Astrocyte (in vitro differentiated cells and primary cell): ENCODE measurements around the gene INKA2. TPM values are rescaled to one million over a fixed set of nuclear protein-coding genes. Genes with fewer than 3 reads are reported as not detected.

Source experiments
- DNase-seq: peaks from one replicate; pipeline ENCODE4 v3.0.0-alpha.2; 2010; ENCODE audit warnings: low read depth
- FAIRE-seq: peaks from 2 replicates; lab custom pipeline; 2011; peaks lifted over from hg19 to GRCh38; lab: Jason Lieb, UNC
- H2AFZ ChIP-seq: 2 replicates; pipeline ENCODE4 v1.6.0; 2012; ENCODE audit warnings: low read depth, low read length, inconsistent platforms
- H3K27ac ChIP-seq: 2 replicates; pipeline ENCODE4 v1.5.1; 2011; ENCODE audit warnings: low read depth, low read length, inconsistent platforms
- H3K27me3 ChIP-seq: 2 replicates; pipeline ENCODE4 v1.6.0; 2011; ENCODE audit warnings: low read length, inconsistent platforms; ENCODE audit not compliant: insufficient read depth
- H3K36me3 ChIP-seq: 2 replicates; pipeline ENCODE4 v1.5.1; 2011; ENCODE audit warnings: low read length, inconsistent platforms; ENCODE audit not compliant: insufficient read depth
- H3K4me1 ChIP-seq: 2 replicates; pipeline ENCODE4 v1.5.1; 2011; ENCODE audit warnings: low read length, inconsistent platforms; ENCODE audit not compliant: insufficient read depth
- H3K4me2 ChIP-seq: 2 replicates; pipeline ENCODE4 v1.6.0; 2012; ENCODE audit warnings: low read length, inconsistent platforms
- H3K4me3 ChIP-seq: 2 replicates; pipeline ENCODE4 v1.5.1; 2011; ENCODE audit warnings: low read depth, mild to moderate bottlenecking, low read length, inconsistent platforms; ENCODE audit not compliant: insufficient read depth
- H3K79me2 ChIP-seq: 2 replicates; pipeline ENCODE4 v1.6.0; 2012; ENCODE audit warnings: mild to moderate bottlenecking, low read length, inconsistent platforms; ENCODE audit not compliant: insufficient read depth
- H3K9ac ChIP-seq: 2 replicates; pipeline ENCODE4 v1.6.0; 2012; ENCODE audit warnings: mild to moderate bottlenecking, low read length, inconsistent platforms
- H3K9me3 ChIP-seq: 2 replicates; pipeline ENCODE4 v1.5.1; 2012; ENCODE audit warnings: low read depth, mild to moderate bottlenecking, low read length, inconsistent platforms; ENCODE audit not compliant: insufficient read depth
- H4K20me1 ChIP-seq: 2 replicates; pipeline ENCODE4 v1.6.0; 2012; ENCODE audit warnings: low read length, inconsistent platforms; ENCODE audit not compliant: insufficient read depth
- H3K27ac Mint-ChIP-seq: one replicate; pipeline ENCODE4 v1.8.0; 2021; ENCODE audit warnings: mild to moderate bottlenecking, mixed read lengths; ENCODE audit not compliant: unreplicated experiment
- H3K27me3 Mint-ChIP-seq: one replicate; pipeline ENCODE4 v1.8.0; 2021; ENCODE audit warnings: low read depth, mixed read lengths; ENCODE audit not compliant: unreplicated experiment
- H3K36me3 Mint-ChIP-seq: one replicate; pipeline ENCODE4 v1.8.0; 2021; ENCODE audit warnings: low read depth, mixed read lengths; ENCODE audit not compliant: unreplicated experiment
- H3K4me1 Mint-ChIP-seq: one replicate; pipeline ENCODE4 v1.8.0; 2021; ENCODE audit warnings: low read depth, mixed read lengths; ENCODE audit not compliant: unreplicated experiment
- H3K4me3 Mint-ChIP-seq: one replicate; pipeline ENCODE4 v1.8.0; 2021; ENCODE audit warnings: mild to moderate bottlenecking, moderate library complexity, mixed read lengths; ENCODE audit not compliant: unreplicated experiment
- H3K9me3 Mint-ChIP-seq: one replicate; pipeline ENCODE4 v1.8.0; 2021; ENCODE audit warnings: mild to moderate bottlenecking, mixed read lengths; ENCODE audit not compliant: unreplicated experiment
- CTCF ChIP-seq: IDR thresholded peaks from 2 replicates; pipeline ENCODE4 v1.5.1; 2011; ENCODE audit warnings: low read depth, mild to moderate bottlenecking, inconsistent platforms, low read length, moderate library complexity; ENCODE audit not compliant: insufficient read depth
- EZH2 ChIP-seq: IDR thresholded peaks from 2 replicates; pipeline ENCODE4 v1.6.1; 2012; ENCODE audit warnings: mild to moderate bottlenecking, low read length, inconsistent platforms; ENCODE audit not compliant: insufficient read depth
- total RNA-seq: library from RNA; stranded (reverse); gene quantifications from 2 replicates; pipeline ENCODE4 v1.2.1, GENCODE V29; 2021

The INKA2 gene
- total RNA-seq, 1 donor from 2014 or later = 12.6 TPM

DNA sequence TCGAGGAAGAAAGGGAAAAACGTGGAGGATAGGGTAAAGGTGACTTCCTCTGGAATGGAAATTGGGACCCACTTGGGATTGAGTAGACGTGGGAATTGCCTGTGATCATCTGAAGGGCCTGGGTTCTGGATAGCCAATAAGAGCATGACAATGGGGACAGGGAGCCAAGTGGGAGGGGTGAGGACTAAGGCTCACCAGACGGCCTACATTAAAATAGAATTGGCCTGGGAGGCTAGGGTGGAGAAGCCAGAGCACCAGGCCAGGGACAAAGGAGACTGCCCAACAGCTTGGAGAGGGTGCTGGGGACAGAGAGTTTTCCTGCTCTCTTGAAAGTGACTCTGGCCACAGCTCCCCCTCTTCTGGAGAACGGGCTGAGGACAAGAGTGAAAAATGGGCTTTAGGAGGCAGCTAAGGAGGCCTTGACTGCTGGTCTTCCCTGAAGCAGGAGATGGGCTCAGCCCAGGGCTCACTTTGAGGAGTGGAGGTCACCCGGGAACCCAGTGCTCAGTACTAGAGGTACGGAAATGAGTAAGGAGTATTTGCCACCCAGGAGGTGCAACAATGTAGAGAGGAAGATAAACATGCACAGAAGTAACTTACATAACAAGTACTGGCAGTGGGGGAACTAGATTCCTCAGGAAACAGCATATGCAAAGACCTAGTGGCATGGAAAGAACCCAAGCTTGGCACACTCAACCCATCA is 18.8 kb downstream of the INKA2 start:
- no peaks in the 10 kb centered on the region for H3K9me3 ChIP-seq
- Mint-ChIP-seq H3K4me3 (no peak overlapping the region), H3K27ac (peak overlapping the region; percentile 19), H3K9me3 (no peaks in the 10 kb centered on the region), H3K4me1 (no peaks in the 10 kb centered on the region), H3K27me3 (no peaks in the 10 kb centered on the region), H3K36me3 (peaks cover 2% of the 10 kb centered on the region)
- no peaks in the 10 kb centered on the region for H3K27me3 ChIP-seq
- peaks cover 3% of the 10 kb centered on the region for H4K20me1 ChIP-seq
- TF ChIP-seq CTCF (no peak), EZH2 (no peak)
- no peak overlapping the region for H2AFZ ChIP-seq
- FAIRE-seq (no peak), DNase-seq (no peak)
- H3K4me2 ChIP-seq = no peak overlapping the region
- H3K27ac ChIP-seq = no peak overlapping the region
- no peaks in the 10 kb centered on the region for H3K79me2 ChIP-seq
- H3K36me3 ChIP-seq = no peaks in the 10 kb centered on the region
- no peaks in the 10 kb centered on the region for H3K4me1 ChIP-seq
- no peak overlapping the region for H3K4me3 ChIP-seq
- H3K9ac ChIP-seq = no peak overlapping the region

DNA sequence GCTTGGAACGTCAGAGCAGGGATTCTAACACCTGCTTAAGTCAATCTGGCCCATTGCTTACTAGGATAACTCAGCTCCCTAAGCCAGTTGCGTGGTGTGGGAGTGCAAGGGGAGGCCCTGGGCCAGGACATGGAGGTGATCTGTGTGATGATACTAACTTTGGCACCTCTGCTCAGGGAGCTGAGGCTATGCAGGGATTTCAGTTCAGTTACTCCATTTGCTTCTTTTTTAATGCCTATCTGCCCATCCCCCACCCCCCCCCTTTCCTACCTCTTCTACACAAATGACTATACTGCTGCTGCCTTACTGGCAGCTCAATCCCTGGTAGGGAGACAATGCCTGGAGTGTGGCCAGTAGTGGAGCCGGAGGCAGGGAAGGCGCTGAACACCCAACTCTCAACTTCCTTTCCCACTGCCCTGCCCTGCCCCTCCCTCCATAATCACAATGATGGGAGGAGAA is 19.5 kb downstream of the INKA2 start:
- no peak overlapping the region for H3K9ac ChIP-seq
- DNase-seq (no peak), FAIRE-seq (no peak)

More for the DNA sequence above, 19.5 kb downstream of the INKA2 start:
- Histone ChIP-seq H3K36me3 (no peaks in the 10 kb centered on the region), H3K27ac (no peak overlapping the region), H3K4me3 (no peak overlapping the region), H3K4me2 (no peak overlapping the region), H3K27me3 (no peaks in the 10 kb centered on the region), H3K9me3 (no peaks in the 10 kb centered on the region), H4K20me1 (peaks cover 3% of the 10 kb centered on the region), H3K79me2 (no peaks in the 10 kb centered on the region), H3K4me1 (no peaks in the 10 kb centered on the region), H2AFZ (no peak overlapping the region)
- Mint-ChIP-seq H3K36me3 (peaks cover 2% of the 10 kb centered on the region), H3K4me1 (no peaks in the 10 kb centered on the region), H3K9me3 (no peaks in the 10 kb centered on the region), H3K27me3 (no peaks in the 10 kb centered on the region), H3K4me3 (no peak overlapping the region), H3K27ac (no peak overlapping the region)
- TF ChIP-seq CTCF (no peak), EZH2 (no peak)
